Stimulated activated CD4-positive, alpha-beta T cell treated with anti-CD3 and anti-CD28 coated beads, Interleukin-2, amount 100 ng/mL, for 48 hours (primary cell): ENCODE measurements around the gene DCST2.
"Not testable (repeated sequence)": the region's sequence is repeated elsewhere in the genome, so short reads cannot be mapped to it uniquely, and the experiment has no call there.

Experiments used
- DNase-seq, 2 donors: peaks; one replicate each; pipeline ENCODE4 v3.0.0-alpha.2; 2020

Gene DCST2

GRCh38 chr1:154995301-154995983 lies 38.1 kb downstream of the DCST2 start:
- not testable (repeated sequence) for DNase-seq

DNA sequence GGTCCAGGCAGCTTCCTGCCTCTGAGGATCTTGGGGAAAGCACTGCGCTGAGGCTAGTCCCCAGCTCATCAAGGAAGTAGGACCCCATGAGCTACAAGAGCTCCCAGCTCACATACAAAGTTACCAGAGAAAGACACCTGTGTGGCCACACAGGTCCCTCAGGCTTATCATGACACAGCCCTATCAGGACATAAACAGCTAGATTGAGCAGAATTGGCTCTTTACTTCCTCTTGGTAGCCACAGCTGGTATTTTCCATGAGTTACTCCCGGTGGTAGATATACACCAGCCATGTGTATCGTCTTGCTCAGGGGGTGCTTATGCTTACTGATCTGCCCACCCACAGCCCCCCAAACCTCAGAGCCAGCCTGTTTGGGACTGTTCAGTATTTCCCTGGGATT lies 39.0 kb downstream of the DCST2 start:
- DNase-seq = no peak

GRCh38 chr1:154994269-154994587 lies 39.4 kb downstream of the DCST2 start:
- no peak for DNase-seq

DNA sequence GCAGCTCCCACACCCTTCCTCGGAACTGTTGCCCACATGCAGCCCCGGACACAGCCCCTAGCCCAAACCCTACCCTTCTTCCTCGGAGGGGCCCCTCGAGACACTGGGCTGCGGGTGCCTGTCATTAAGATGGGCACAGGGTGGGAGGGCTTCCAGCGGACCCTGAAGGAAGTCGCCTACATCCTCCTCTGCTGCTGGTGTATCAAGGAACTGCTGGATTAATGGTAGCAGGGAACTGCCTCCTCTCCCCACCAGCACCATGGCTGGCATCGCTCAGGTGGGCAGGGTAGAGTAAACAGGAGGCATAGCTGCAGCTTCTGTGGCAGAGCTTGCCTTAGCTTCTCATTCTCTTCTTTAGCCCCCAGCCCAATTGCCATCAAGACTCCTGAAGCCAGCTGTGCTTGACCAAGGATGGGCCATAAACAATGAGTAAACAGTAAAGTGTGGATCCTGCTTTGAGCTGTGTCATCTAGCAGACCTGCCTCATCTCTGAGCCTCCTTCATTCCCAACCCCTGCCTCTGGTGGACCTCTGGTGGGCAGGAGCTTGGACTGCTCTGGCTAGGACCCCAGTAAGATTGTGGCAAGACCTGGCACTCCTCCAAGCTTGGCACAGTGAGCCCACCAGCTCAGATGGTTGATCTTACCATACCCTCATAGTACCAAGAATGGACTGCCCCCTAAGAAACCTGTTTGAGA lies 39.9 kb downstream of the DCST2 start, which contains the start of gene LENEP:
Gene LENEP (plus strand): TSS at position 15 of the 697 bp plus-strand sequence. CDS start 22 bp downstream, at position 37.
- DNase-seq = no peak

GRCh38 chr1:154992721-154993571 lies 40.6 kb downstream of the DCST2 start:
- no peak for DNase-seq

- no peak for DNase-seq
Observed at GRCh38 chr1:154990276-154990675, 43.3 kb downstream of the DCST2 start.

- DNase-seq = no peak
Observed at GRCh38 chr1:154989195-154989860, 44.3 kb downstream of the DCST2 start.

DNA sequence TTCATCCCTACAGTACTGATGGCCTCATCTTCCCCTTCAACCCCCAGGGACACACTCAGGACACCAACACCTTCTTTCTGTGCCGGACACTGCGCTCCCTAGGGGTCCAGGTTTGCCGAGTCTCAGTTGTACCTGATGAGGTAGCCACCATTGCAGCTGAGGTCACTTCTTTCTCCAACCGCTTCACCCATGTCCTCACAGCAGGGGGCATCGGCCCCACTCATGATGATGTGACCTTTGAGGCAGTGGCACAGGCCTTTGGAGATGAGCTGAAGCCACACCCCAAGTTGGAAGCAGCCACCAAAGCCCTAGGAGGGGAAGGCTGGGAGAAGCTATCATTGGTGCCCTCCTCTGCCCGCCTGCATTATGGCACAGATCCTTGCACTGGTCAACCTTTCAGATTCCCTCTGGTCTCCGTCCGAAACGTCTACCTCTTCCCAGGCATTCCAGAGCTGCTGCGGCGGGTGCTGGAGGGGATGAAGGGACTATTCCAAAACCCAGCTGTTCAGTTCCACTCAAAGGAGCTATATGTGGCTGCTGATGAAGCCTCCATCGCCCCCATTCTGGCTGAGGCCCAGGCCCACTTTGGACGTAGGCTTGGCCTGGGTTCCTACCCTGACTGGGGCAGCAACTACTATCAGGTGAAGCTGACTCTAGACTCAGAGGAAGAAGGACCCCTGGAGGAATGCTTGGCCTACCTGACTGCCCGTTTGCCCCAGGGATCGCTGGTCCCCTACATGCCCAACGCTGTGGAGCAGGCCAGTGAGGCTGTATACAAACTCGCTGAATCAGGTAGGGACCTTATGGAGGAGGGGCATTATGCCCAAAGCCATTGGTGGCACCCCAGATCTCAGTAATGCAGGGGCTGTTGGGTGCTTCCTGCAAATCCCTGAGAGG lies 45.3 kb downstream of the DCST2 start:
- no peak for DNase-seq

GRCh38 chr1:154987326-154987725 lies 46.3 kb downstream of the DCST2 start:
- no peak for DNase-seq

GRCh38 chr1:154986736-154987135 lies 46.8 kb downstream of the DCST2 start:
- DNase-seq = not testable (repeated sequence)

- no peak for DNase-seq
Observed at GRCh38 chr1:154983776-154984466, 49.7 kb downstream of the DCST2 start.

GRCh38 chr1:154982897-154983648 lies 50.5 kb downstream of the DCST2 start, which contains the start of gene FLAD1:
Gene FLAD1, plus strand, starts transcription at chr1:154983344. Its CDS starts 351 bp downstream, at chr1:154983695.
- DNase-seq = peak; percentile 93 to 97

- no peak for DNase-seq
Observed at GRCh38 chr1:154982341-154982740, 51.2 kb downstream of the DCST2 start.

DNA sequence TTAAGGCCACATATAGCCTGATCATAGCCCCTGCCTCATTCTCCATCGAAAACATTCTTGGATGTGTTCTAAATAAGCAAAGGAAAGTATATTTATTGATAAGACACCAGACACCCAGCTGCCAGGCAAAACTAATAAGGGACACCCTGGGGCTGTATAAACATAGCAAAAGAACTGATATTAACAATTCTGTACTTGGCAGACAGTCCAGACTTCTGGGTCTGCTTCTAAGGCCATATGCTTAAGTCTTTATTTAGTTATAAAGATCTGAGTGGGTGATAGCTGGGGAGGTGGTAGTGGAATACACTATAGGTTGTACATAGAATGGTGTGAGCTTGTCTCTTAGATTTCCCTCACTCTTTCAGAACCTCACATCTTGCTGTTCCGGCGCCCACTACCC lies 55.2 kb downstream of the DCST2 start:
- no peak for DNase-seq

- not testable (repeated sequence) for DNase-seq
Observed at GRCh38 chr1:154977762-154978161, 55.8 kb downstream of the DCST2 start.

DNA sequence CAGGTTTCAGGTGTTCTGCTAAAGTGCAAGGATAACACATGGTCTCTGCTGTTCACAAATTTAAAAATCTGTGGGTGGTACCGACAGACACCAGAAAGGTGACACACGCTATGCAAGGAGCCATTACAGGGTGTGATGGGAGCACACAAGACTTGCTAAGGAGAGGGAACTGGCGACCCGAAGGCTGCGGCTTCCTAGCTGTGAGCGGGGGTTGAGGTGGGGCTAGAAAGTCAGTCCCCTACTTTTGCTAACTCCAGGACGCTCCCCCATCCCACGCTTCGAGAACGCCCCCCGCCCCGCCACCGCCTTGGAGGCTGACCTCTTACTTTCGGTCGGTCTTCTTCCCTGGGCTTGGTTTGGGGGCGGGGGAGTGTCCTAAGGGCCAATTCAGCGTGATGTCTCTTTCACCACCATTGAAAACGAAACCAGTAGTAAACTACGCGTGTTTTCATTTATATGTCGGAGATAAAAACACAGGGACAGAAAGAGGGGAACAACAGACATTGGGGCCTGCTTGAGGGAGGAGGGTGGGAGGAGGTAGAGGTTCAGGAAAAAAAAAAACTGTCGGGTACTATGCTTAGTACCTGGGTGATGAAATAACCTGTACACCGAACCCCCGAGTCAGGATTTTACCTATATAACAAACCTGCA lies 58.0 kb downstream of the DCST2 start:
- DNase-seq = peak in 1 of 2 donors; percentile 48

- peak; percentile 90 for DNase-seq
Observed at GRCh38 chr1:154974808-154975408, 58.7 kb downstream of the DCST2 start.

DNA sequence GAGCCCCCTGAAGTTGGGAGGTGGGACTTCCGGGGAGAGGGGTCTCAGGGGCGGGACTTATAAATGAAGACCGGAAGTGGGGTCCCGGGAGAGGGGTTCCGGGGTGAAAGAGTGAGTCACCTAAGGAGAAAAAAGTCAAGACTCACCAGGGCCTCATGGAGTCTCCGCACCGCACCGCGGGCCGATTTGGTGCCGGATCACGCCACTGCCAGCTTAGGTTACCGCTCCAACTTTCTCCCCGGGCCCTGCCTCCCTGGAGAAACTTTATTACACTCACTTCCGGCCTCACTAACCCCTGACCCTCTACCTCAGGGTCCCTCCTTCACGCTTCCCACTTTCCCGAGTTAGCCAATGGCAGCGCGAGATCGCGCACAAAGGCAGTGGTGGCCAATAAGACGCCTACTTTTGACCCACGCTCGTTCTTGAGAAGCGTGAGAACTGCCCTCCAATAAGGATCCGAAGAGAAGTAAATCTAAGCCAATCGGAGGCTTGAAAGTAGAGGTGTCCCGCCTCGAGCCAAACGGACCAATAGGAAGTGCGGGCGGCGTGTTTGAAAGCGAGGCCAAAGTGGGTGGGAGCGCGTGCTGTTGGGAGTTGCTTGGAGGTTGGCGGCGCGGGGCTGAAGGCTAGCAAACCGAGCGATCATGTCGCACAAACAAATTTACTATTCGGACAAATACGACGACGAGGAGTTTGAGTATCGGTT lies 59.3 kb downstream of the DCST2 start, which contains the start of gene CKS1B:
Gene CKS1B (plus strand): TSS at position 580 of the 706 bp plus-strand sequence. CDS start 65 bp downstream, at position 645.
- DNase-seq = peak; percentile 89 to 91
